Stimulated activated effector memory CD8-positive, alpha-beta T cell treated with anti-CD3 and anti-CD28 coated beads, Interleukin-12 subunit alpha, Interleukin-12 subunit beta, amount 100 ng/mL, for 72 hours (primary cell): Measurements from ENCODE around the gene CALCR.

ENCODE experiments used
- ATAC-seq: fragments of 150-1000 bp; cut with Tn5 transposase; 2 replicates; pipeline ENCODE4 v1.10.0; 2021
- DNase-seq, 2 donors: peaks; one replicate each; pipeline ENCODE4 v3.0.0; 2021 to 2022; ENCODE audit warnings: low spot score in 2 of 2
- H3K27ac Mint-ChIP-seq: one replicate; pipeline ENCODE4 v1.8.0; 2022; ENCODE audit warnings: mild to moderate bottlenecking, mixed read lengths
- H3K36me3 Mint-ChIP-seq: one replicate; pipeline ENCODE4 v1.8.0; 2022; ENCODE audit warnings: mild to moderate bottlenecking, mixed read lengths
- H3K4me1 Mint-ChIP-seq: one replicate; pipeline ENCODE4 v1.8.0; 2022; ENCODE audit warnings: mixed read lengths
- H3K4me3 Mint-ChIP-seq: one replicate; pipeline ENCODE4 v1.8.0; 2022; ENCODE audit warnings: mild to moderate bottlenecking, mixed read lengths
- H3K9me3 Mint-ChIP-seq: one replicate; pipeline ENCODE4 v1.8.0; 2022; ENCODE audit warnings: mixed read lengths

The CALCR gene

GRCh38 chr7:93435791-93436190, 138.7 kb downstream of the CALCR start:
- DNase-seq (no peak), ATAC-seq (no peak)
- Mint-ChIP-seq H3K4me1 (peaks cover 5% of the 10 kb centered on the region), H3K36me3 (no peaks in the 10 kb centered on the region), H3K27ac (no peak overlapping the region), H3K4me3 (no peak overlapping the region), H3K9me3 (no peaks in the 10 kb centered on the region)

GRCh38 chr7:93432130-93432529, 142.4 kb downstream of the CALCR start:
- no peak for DNase-seq
- Mint-ChIP-seq H3K27ac (no peak overlapping the region), H3K36me3 (no peaks in the 10 kb centered on the region), H3K9me3 (no peaks in the 10 kb centered on the region), H3K4me3 (no peak overlapping the region), H3K4me1 (peaks cover 8% of the 10 kb centered on the region)
- no peak for ATAC-seq

GRCh38 chr7:93430917-93431588, 143.5 kb downstream of the CALCR start:
- ATAC-seq, result no peak
- no peak for DNase-seq
- no peaks in the 10 kb centered on the region for H3K36me3 Mint-ChIP-seq
- H3K4me3 Mint-ChIP-seq, result no peak overlapping the region
- peaks cover 8% of the 10 kb centered on the region for H3K4me1 Mint-ChIP-seq
- H3K9me3 Mint-ChIP-seq, result no peaks in the 10 kb centered on the region
- H3K27ac Mint-ChIP-seq, result no peak overlapping the region

- H3K9me3 Mint-ChIP-seq, result no peaks in the 10 kb centered on the region
Measured at GRCh38 chr7:93429563-93429962, 145.0 kb downstream of the CALCR start.

GRCh38 chr7:93427107-93427506, 147.4 kb downstream of the CALCR start:
- Mint-ChIP-seq H3K4me3 (no peak overlapping the region), H3K27ac (no peak overlapping the region), H3K9me3 (no peaks in the 10 kb centered on the region), H3K36me3 (no peaks in the 10 kb centered on the region), H3K4me1 (peaks cover 8% of the 10 kb centered on the region)
- ATAC-seq (no peak), DNase-seq (no peak)

More at GRCh38 chr7:93429563-93429962, 145.0 kb downstream of the CALCR start:
- DNase-seq, result no peak
- Mint-ChIP-seq H3K36me3 (no peaks in the 10 kb centered on the region), H3K27ac (no peak overlapping the region), H3K4me3 (no peak overlapping the region), H3K4me1 (peaks cover 8% of the 10 kb centered on the region)
- ATAC-seq, result no peak

GRCh38 chr7:93426155-93426696, 148.3 kb downstream of the CALCR start:
- Mint-ChIP-seq H3K36me3 (no peaks in the 10 kb centered on the region), H3K27ac (no peak overlapping the region), H3K4me3 (no peak overlapping the region), H3K4me1 (peaks cover 7% of the 10 kb centered on the region), H3K9me3 (no peaks in the 10 kb centered on the region)
- ATAC-seq, result no peak
- no peak for DNase-seq

GRCh38 chr7:93414574-93414973, 159.9 kb downstream of the CALCR start:
- no peak for DNase-seq
- H3K4me3 Mint-ChIP-seq, result no peak overlapping the region
- no peak overlapping the region for H3K27ac Mint-ChIP-seq
- H3K36me3 Mint-ChIP-seq, result no peaks in the 10 kb centered on the region
- no peaks in the 10 kb centered on the region for H3K9me3 Mint-ChIP-seq
- no peak for ATAC-seq
- H3K4me1 Mint-ChIP-seq, result no peaks in the 10 kb centered on the region

GRCh38 chr7:93409324-93409723, 165.2 kb downstream of the CALCR start:
- Mint-ChIP-seq H3K27ac (no peak overlapping the region), H3K4me3 (no peak overlapping the region), H3K36me3 (no peaks in the 10 kb centered on the region), H3K9me3 (peaks cover 14% of the 10 kb centered on the region), H3K4me1 (no peaks in the 10 kb centered on the region)
- ATAC-seq (no peak), DNase-seq (no peak)

- no peak overlapping the region for H3K4me3 Mint-ChIP-seq
- ATAC-seq, result no peak
- H3K27ac Mint-ChIP-seq, result no peak overlapping the region
- no peak for DNase-seq
- H3K4me1 Mint-ChIP-seq, result no peaks in the 10 kb centered on the region
- no peaks in the 10 kb centered on the region for H3K36me3 Mint-ChIP-seq
- H3K9me3 Mint-ChIP-seq, result peaks cover 14% of the 10 kb centered on the region
Measured at GRCh38 chr7:93407239-93407638, 167.3 kb downstream of the CALCR start.

GRCh38 chr7:93402944-93403343, 171.6 kb downstream of the CALCR start:
- Mint-ChIP-seq H3K4me1 (no peaks in the 10 kb centered on the region), H3K9me3 (peaks cover 14% of the 10 kb centered on the region), H3K36me3 (no peaks in the 10 kb centered on the region), H3K27ac (no peak overlapping the region), H3K4me3 (no peak overlapping the region)
- ATAC-seq (no peak), DNase-seq (no peak)

- Mint-ChIP-seq H3K4me1 (no peaks in the 10 kb centered on the region), H3K9me3 (no peaks in the 10 kb centered on the region), H3K4me3 (no peak overlapping the region), H3K27ac (no peak overlapping the region), H3K36me3 (no peaks in the 10 kb centered on the region)
- DNase-seq, result no peak
- ATAC-seq, result no peak
Measured at GRCh38 chr7:93399642-93400041, 174.9 kb downstream of the CALCR start.

GRCh38 chr7:93392984-93393383, 181.5 kb downstream of the CALCR start:
- Mint-ChIP-seq H3K36me3 (no peaks in the 10 kb centered on the region), H3K4me3 (no peak overlapping the region), H3K27ac (no peak overlapping the region), H3K4me1 (no peaks in the 10 kb centered on the region), H3K9me3 (no peaks in the 10 kb centered on the region)
- DNase-seq (no peak), ATAC-seq (no peak)

GRCh38 chr7:93390660-93391059, 183.9 kb downstream of the CALCR start:
- Mint-ChIP-seq H3K4me3 (no peak overlapping the region), H3K36me3 (no peaks in the 10 kb centered on the region), H3K4me1 (no peaks in the 10 kb centered on the region), H3K27ac (no peak overlapping the region), H3K9me3 (no peaks in the 10 kb centered on the region)
- no peak for DNase-seq
- ATAC-seq, result peak; percentile 55

- no peaks in the 10 kb centered on the region for H3K36me3 Mint-ChIP-seq
- no peak overlapping the region for H3K27ac Mint-ChIP-seq
- no peaks in the 10 kb centered on the region for H3K9me3 Mint-ChIP-seq
- no peak for DNase-seq
- H3K4me3 Mint-ChIP-seq, result no peak overlapping the region
- no peak for ATAC-seq
- H3K4me1 Mint-ChIP-seq, result no peaks in the 10 kb centered on the region
Measured at GRCh38 chr7:93382362-93382761, 192.2 kb downstream of the CALCR start.

- Mint-ChIP-seq H3K4me1 (no peaks in the 10 kb centered on the region), H3K27ac (no peak overlapping the region), H3K36me3 (no peaks in the 10 kb centered on the region), H3K9me3 (no peaks in the 10 kb centered on the region), H3K4me3 (no peak overlapping the region)
- ATAC-seq (no peak), DNase-seq (no peak)
Measured at GRCh38 chr7:93378131-93378760, 196.3 kb downstream of the CALCR start.

- no peaks in the 10 kb centered on the region for H3K9me3 Mint-ChIP-seq
- no peak overlapping the region for H3K4me3 Mint-ChIP-seq
- no peak overlapping the region for H3K27ac Mint-ChIP-seq
- H3K4me1 Mint-ChIP-seq, result no peaks in the 10 kb centered on the region
- H3K36me3 Mint-ChIP-seq, result no peaks in the 10 kb centered on the region
- DNase-seq (no peak), ATAC-seq (peak; percentile 49)
Measured at GRCh38 chr7:93375603-93376002, 198.9 kb downstream of the CALCR start.
